HG02970 (cell line): ENCODE results near the gene CALCOCO1.

Experiments used
- ATAC-seq: cut with Tn5 transposase; IDR thresholded peaks from one replicate; pipeline ENCODE4 v1.9.1; 2021; ENCODE audit warnings: mild to moderate bottlenecking, moderate library complexity, moderate number of reproducible peaks; ENCODE audit not compliant: unreplicated experiment, low FRiP score

CALCOCO1 gene

GRCh38 chr12:53752192-53752601, 24.9 kb upstream of the CALCOCO1 start:
- no peak for ATAC-seq

- ATAC-seq = no peak
These were observed 24.3 kb upstream of the CALCOCO1 start, which contains the start of gene CISTR for GRCh38 chr12:53751336-53752191. Gene CISTR (minus strand): TSS chr12:53751979.

- no peak for ATAC-seq
These were observed 23.6 kb upstream of the CALCOCO1 start for GRCh38 chr12:53750812-53751335.

- no peak for ATAC-seq
These were observed 22.9 kb upstream of the CALCOCO1 start for GRCh38 chr12:53749986-53750811.

GRCh38 chr12:53748072-53748840, 21.0 kb upstream of the CALCOCO1 start:
- no peak for ATAC-seq

- ATAC-seq = no peak
These were observed 19.8 kb upstream of the CALCOCO1 start for GRCh38 chr12:53747095-53747494.

- no peak for ATAC-seq
These were observed 19.4 kb upstream of the CALCOCO1 start for GRCh38 chr12:53746592-53747092.

- ATAC-seq = no peak
These were observed 17.5 kb upstream of the CALCOCO1 start for GRCh38 chr12:53744751-53745150.

GRCh38 chr12:53744130-53744441, 16.8 kb upstream of the CALCOCO1 start:
- no peak for ATAC-seq

- no peak for ATAC-seq
These were observed 16.2 kb upstream of the CALCOCO1 start for GRCh38 chr12:53743266-53744129.

- ATAC-seq = no peak
These were observed 12.9 kb upstream of the CALCOCO1 start for GRCh38 chr12:53740130-53740491.

GRCh38 chr12:53739214-53740129, 12.2 kb upstream of the CALCOCO1 start:
- no peak for ATAC-seq

GRCh38 chr12:53738406-53739213, 11.4 kb upstream of the CALCOCO1 start:
- no peak for ATAC-seq

GRCh38 chr12:53737951-53738405, 10.7 kb upstream of the CALCOCO1 start:
- no peak for ATAC-seq

GRCh38 chr12:53737093-53737808, 10.0 kb upstream of the CALCOCO1 start:
- ATAC-seq = no peak

- ATAC-seq = no peak
These were observed 9.3 kb upstream of the CALCOCO1 start for GRCh38 chr12:53736592-53736991.

GRCh38 chr12:53735556-53735955, 8.3 kb upstream of the CALCOCO1 start:
- no peak for ATAC-seq
